NOMO-1 treated with DMSO at 0.1 percent for 48 hours (cell line): ENCODE results near the gene KRTAP10-12.
"Not testable (repeated sequence)": the region's sequence is repeated elsewhere in the genome, so short reads cannot be mapped to it uniquely, and the experiment has no call there.

Experiments used
- DNase-seq: peaks from one replicate; lab custom pipeline; 2025; ENCODE audit not compliant: unreplicated experiment; lab: John Stamatoyannopoulos, UW

KRTAP10-12 gene

DNA sequence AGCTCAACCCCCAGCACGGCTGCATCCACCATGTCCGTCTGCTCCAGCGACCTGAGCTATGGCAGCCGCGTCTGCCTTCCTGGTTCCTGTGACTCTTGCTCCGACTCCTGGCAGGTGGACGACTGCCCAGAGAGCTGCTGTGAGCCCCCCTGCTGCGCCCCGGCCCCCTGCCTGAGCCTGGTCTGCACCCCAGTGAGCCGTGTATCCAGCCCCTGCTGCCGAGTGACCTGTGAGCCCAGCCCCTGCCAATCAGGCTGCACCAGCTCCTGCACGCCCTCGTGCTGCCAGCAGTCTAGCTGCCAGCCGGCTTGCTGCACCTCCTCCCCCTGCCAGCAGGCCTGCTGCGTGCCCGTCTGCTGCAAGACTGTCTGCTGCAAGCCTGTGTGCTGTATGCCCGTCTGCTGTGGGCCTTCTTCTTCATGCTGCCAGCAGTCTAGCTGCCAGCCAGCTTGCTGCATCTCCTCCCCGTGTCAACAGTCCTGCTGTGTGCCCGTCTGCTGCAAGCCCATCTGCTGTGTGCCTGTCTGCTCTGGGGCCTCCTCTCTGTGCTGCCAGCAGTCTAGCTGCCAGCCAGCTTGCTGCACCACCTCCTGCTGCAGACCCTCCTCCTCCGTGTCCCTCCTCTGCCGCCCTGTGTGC is at the start of gene KRTAP10-12:
Gene KRTAP10-12 (plus strand): TSS at position 1 of the 639 bp plus-strand sequence. CDS start 30 bp downstream, at position 31.
- not testable (repeated sequence) for DNase-seq

DNA sequence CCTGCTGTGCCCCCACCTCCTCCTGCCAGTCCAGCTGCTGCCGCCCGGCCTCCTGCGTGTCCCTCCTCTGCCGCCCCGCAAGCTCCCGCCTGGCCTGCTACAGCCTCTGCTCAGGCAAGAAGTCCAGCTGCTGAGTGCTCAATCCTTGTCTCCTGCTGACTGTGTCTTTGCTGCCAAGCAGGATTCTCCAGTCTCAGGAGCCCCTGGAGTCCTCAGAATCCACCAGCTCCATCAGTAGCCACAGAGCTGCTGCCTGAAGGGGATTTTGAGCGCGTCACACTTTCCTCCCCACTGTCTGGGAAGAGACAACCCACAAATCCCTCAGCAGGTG is 49.8 kb upstream of the KRTAP10-12 start:
- DNase-seq, result no peak

DNA sequence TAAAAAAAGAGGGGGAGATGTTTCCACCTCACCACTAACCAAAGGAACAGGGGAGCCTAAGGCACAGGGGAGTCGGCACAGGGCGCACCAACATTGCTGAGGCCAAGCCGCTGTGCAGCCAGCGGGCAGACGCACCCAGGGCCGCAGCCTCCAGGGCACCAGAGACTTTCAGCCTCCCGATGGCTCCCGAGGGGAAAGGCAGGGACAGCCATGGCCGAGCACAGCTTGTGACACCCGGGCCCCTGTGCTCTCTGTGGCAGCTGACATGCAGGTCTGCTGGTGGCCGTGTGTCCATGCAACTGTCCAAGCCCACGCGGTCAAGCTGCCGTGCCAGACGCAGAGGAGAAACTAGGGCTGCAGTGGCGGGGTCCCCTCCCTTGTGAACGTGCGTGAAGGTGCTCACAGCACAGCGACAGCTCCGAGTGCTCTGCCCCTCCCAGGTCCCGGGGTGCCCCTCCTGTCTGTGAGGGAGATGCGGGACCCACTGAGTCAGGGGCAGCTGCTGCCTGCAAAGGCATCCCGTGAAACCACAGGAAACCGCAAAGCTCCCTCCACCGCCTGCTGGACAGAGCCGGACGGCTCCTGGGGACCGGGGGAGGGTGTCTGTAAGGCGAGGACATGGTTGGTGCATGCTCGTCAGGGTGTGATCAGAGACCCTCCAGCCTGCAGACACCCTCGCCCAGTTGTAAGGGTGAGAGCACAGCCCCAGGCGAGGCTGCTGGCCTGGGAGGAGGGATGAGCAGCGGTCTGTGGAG is 48.2 kb upstream of the KRTAP10-12 start:
- no peak for DNase-seq

GRCh38 chr21:44649521-44650100 is 47.4 kb upstream of the KRTAP10-12 start:
- DNase-seq, result no peak

DNA sequence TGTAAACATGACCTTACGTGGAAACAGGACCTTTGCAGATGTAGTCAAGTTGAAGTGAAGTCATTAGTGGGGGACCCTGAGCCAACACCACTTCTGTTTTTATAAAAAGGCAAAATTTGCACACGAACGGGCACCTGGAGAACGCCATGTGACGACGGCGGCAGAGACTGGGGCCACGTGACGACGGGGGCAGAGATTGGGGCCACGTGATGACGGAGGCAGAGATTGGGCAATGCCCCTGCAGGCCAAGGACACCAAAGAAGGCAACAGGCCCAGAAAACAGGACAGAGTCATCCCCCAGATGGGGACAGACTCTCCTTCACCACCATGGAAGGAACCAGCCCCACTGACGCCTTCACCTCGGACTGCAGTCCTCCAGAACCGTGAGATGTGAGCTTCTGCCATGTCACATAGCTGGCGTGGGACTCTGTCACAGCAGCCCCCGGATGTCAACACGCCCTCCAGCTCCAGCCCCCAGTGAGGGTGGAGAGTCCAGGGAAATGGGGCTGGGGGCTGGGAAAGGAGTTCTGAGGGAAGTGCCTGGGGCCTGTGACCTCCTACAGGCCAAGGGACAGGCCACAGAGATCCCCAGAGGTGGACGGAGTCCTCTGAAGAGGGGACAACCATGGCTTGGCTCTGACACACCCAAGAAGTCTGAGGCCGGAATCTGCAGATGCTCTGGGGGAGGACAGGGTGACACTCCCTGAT is 46.6 kb upstream of the KRTAP10-12 start:
- no peak for DNase-seq

GRCh38 chr21:44650973-44651675 is 45.8 kb upstream of the KRTAP10-12 start:
- DNase-seq, result no peak

GRCh38 chr21:44653123-44653522 is 43.8 kb upstream of the KRTAP10-12 start:
- DNase-seq, result no peak

- no peak for DNase-seq
These were observed 43.1 kb upstream of the KRTAP10-12 start for GRCh38 chr21:44653656-44654575.

DNA sequence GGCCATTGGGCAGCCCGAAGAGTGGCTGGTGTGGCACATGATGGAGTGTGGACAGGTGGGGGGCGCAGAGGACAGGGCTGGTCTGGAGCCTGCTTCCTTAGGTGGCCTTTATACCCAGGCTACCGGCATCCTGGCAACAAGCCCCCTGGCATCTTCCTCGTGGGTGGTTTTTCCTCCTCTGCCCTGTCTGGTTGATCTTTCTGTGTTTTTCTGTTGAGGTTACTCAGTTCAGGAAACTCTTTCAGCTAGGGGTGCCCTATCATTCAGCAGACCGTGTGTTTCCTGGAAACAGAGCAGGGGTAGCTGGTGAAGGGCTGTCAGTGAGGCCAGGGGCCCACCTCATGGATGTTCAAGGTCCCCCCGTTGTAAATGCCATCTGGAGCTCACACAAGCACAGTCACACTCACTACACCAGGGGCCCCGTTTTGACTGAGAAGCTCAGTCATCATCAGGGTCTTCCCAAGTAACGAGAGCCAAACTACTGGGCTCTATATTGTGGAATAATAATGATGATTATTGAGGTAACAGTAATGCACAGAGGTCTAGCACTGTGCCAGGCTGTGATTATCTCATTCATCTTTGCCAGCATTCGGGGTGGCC is 42.3 kb upstream of the KRTAP10-12 start, which contains the start of gene KRTAP12-4:
Gene KRTAP12-4 (minus strand): TSS at position 84 of the 600 bp plus-strand sequence. CDS start 45 bp downstream, at position 39.
- no peak for DNase-seq

- DNase-seq, result no peak
These were observed 40.1 kb upstream of the KRTAP10-12 start for GRCh38 chr21:44656868-44657267.

- DNase-seq, result no peak
These were observed 39.1 kb upstream of the KRTAP10-12 start, which contains the start of gene KRTAP12-3 for GRCh38 chr21:44657635-44658540. TSS of gene KRTAP12-3 (plus strand) at chr21:44657932. CDS start at chr21:44657980, 48 bp downstream.

DNA sequence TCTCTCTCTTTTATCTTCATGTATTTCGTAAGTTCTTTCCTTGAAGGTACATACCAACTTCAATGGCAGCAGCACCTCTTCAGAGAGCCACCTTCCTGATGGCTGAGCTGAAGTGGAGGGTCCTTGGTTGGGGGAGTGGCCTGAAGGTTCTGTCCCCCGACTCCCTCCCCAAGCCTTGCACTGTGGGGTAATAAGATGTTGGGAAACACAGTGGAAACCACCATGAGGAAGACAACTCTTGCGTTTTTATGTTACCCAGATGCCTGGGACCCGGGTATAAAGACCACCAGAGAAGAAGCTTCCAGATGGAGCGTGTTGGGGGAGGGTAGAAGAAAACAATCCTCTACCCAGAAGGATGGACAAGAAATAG is 38.4 kb upstream of the KRTAP10-12 start:
- DNase-seq, result no peak

- peak; percentile 14 for DNase-seq
These were observed 37.9 kb upstream of the KRTAP10-12 start for GRCh38 chr21:44658913-44659595.

- DNase-seq, result not testable (repeated sequence)
These were observed 35.4 kb upstream of the KRTAP10-12 start for GRCh38 chr21:44661567-44661966.

- DNase-seq, result no peak
These were observed 32.3 kb upstream of the KRTAP10-12 start for GRCh38 chr21:44664691-44665090.

- no peak for DNase-seq
These were observed 30.3 kb upstream of the KRTAP10-12 start, which contains the start of gene KRTAP12-2 for GRCh38 chr21:44666401-44667320. TSS of gene KRTAP12-2 (minus strand) at chr21:44666927. CDS start at chr21:44666886, 41 bp downstream.

DNA sequence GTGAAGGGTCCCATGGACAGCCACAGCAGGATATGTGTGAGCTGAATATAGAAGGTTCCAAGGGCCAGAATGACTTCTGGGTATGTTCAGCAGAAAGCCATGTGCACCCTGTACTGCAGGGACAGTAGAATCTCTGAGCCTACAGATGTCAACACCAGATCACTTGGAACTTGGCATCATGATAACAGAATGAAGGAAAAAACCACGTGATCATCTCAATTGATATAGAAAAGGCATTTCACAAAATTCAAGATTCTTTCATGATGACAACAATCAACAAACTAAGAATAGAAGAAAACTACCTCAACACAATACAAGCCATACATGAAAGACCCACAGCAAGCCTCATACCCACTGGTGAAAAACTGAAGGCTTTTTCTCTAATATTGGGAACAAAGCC is 29.4 kb upstream of the KRTAP10-12 start:
- DNase-seq, result no peak
